Activated CD4-positive, alpha-beta T cell treated with anti-CD3 and anti-CD28 coated beads, Interleukin-2, amount 10 ng/mL, durations not matched to agents 24 days and 14 days (primary cell): ENCODE results near the gene DYNC2H1. TPM values are rescaled to one million over a fixed set of nuclear protein-coding genes. Genes with fewer than 3 reads are reported as not detected.

Source experiments
- DNase-seq: peaks from one replicate; pipeline ENCODE4 v3.0.0; 2022
- H3K27ac Mint-ChIP-seq: one replicate; pipeline ENCODE4 v1.8.0; 2022; ENCODE audit warnings: mild to moderate bottlenecking, mixed read lengths
- H3K27me3 Mint-ChIP-seq: one replicate; pipeline ENCODE4 v1.8.0; 2022; ENCODE audit warnings: mixed read lengths
- H3K36me3 Mint-ChIP-seq: one replicate; pipeline ENCODE4 v1.8.0; 2022; ENCODE audit warnings: low read depth, mild to moderate bottlenecking, mixed read lengths
- H3K4me1 Mint-ChIP-seq: one replicate; pipeline ENCODE4 v1.8.0; 2021; ENCODE audit warnings: mixed read lengths
- H3K4me3 Mint-ChIP-seq: one replicate; pipeline ENCODE4 v1.8.0; 2022; ENCODE audit warnings: mild to moderate bottlenecking, moderate library complexity, mixed read lengths
- H3K9me3 Mint-ChIP-seq: one replicate; pipeline ENCODE4 v1.8.0; 2021; ENCODE audit warnings: mixed read lengths
- intact Hi-C: fragments of 100-400 bp; cut with micrococcal nuclease; formaldehyde crosslinking; loops from one replicate; pipeline ENCODE4 v1.15.1; 2023
- total RNA-seq: library from RNA; stranded (reverse); gene quantifications from 2 replicates; pipeline ENCODE4 v1.2.3, GENCODE V29; 2022

The DYNC2H1 gene
- total RNA-seq, 1 donor from 2014 or later: 0.30 TPM

DNA sequence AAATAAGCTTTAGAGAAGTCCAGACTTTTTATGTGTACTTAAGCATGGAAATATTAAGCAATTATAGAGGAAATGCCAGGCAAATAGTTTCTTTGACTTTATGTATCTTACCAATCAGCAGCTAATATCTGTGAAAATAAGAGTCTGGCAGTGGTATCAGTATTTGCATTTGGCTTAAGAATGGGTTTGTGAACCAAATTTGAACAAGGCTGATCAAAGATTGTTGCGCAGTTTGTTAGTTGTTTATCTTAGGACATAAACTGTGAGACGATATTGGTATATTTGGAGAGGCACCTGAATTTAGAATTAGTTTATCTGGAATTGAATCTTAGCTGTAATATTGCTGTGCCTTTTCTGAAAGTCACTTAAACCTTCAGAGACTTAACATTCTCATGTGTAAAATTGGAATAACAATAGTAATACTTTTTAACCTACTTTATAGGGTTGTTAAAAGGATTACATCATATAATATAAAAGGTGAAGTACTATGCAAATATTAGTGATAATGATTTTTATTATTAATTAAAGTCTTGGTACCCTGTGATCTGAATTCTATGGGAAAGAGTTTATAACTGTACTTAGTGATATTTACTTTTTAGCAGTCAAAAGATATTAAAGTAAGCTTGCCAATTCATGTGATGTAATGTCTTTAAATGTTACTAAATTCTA is 66.4 kb downstream of the DYNC2H1 start:
- Mint-ChIP-seq H3K4me1 (no peaks in the 10 kb centered on the region), H3K4me3 (no peak overlapping the region), H3K27me3 (no peaks in the 10 kb centered on the region), H3K36me3 (no peaks in the 10 kb centered on the region), H3K9me3 (no peaks in the 10 kb centered on the region), H3K27ac (no peak overlapping the region)
- DNase-seq: no peak
- intact Hi-C loops: no loop called here

DNA sequence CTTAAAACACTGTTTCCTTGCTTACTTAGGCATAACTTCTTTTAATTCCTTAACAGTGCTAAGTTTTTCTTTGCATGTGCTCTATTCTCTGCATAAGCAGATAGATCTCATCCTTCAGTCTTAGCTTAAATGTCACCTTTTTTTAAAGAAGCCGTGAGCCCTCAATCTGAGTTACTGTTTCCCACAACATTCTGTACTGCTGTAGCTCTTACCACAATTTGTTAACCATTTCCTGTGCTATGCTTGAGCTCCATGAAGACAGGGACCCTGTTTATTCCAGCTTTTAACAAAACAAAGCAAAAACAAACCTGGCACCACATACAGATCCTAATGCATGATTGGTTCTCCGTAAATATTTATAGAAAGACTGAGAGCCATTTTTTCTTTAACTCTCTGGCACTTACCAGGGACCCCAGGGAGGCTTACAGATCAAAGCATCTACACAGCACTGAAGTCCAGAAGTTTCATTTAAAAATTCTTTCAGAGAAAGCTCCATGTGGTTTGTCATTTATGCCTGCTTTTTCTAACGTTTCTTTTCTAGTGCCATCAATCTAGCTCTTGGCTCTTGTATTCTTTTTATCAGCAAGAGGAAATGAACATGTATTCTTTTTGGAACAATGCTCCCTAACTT is 74.9 kb downstream of the DYNC2H1 start:
- H3K27me3 Mint-ChIP-seq: no peaks in the 10 kb centered on the region
- H3K27ac Mint-ChIP-seq: no peak overlapping the region
- H3K4me3 Mint-ChIP-seq: no peak overlapping the region
- intact Hi-C loops: no loop called here
- peaks cover 4% of the 10 kb centered on the region for H3K4me1 Mint-ChIP-seq
- no peaks in the 10 kb centered on the region for H3K9me3 Mint-ChIP-seq
- H3K36me3 Mint-ChIP-seq: no peaks in the 10 kb centered on the region
- DNase-seq: no peak

GRCh38 chr11:103202048-103202651 is 92.9 kb downstream of the DYNC2H1 start:
- H3K4me1 Mint-ChIP-seq: no peaks in the 10 kb centered on the region
- H3K27ac Mint-ChIP-seq: no peak overlapping the region
- intact Hi-C loops: loop anchor here (10.0 kb wide), 1 partner anchor 403 kb away; no protein-coding TSS in a partner anchor
- H3K9me3 Mint-ChIP-seq: no peaks in the 10 kb centered on the region
- no peaks in the 10 kb centered on the region for H3K27me3 Mint-ChIP-seq
- no peak overlapping the region for H3K4me3 Mint-ChIP-seq
- no peak for DNase-seq
- H3K36me3 Mint-ChIP-seq: no peaks in the 10 kb centered on the region

- Mint-ChIP-seq H3K4me3 (no peak overlapping the region), H3K27ac (no peak overlapping the region), H3K27me3 (no peaks in the 10 kb centered on the region), H3K9me3 (no peaks in the 10 kb centered on the region), H3K4me1 (no peaks in the 10 kb centered on the region), H3K36me3 (no peaks in the 10 kb centered on the region)
- no peak for DNase-seq
- intact Hi-C loops: no loop called here
These were observed 101.3 kb downstream of the DYNC2H1 start for GRCh38 chr11:103210543-103210942.

DNA sequence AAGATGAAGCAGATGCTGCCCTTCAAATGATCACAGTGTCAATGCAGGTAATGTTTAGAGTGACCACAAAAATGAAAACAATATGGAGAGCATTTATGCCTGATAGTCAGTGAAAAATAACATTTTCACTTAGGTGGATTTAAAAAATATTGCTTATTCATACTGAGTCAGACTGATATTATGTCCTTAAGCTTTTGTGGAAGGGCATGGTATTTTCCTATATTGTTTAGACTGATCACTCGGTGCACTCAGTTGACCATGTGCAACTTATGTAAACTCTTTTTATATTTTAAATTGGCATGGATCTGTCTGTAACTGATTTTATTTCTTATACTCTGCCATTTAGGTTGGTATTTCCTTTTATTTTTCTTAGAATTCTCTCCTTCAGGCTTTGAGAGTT is 106.6 kb downstream of the DYNC2H1 start:
- Mint-ChIP-seq H3K27me3 (no peaks in the 10 kb centered on the region), H3K4me3 (no peak overlapping the region), H3K27ac (no peak overlapping the region), H3K4me1 (no peaks in the 10 kb centered on the region), H3K9me3 (no peaks in the 10 kb centered on the region), H3K36me3 (no peaks in the 10 kb centered on the region)
- intact Hi-C loops: no loop called here
- no peak for DNase-seq

- Mint-ChIP-seq H3K36me3 (no peaks in the 10 kb centered on the region), H3K9me3 (no peaks in the 10 kb centered on the region), H3K4me3 (no peak overlapping the region), H3K27me3 (no peaks in the 10 kb centered on the region), H3K4me1 (no peaks in the 10 kb centered on the region), H3K27ac (no peak overlapping the region)
- DNase-seq: no peak
- intact Hi-C loops: no loop called here
These were observed 110.9 kb downstream of the DYNC2H1 start for GRCh38 chr11:103220133-103220532.

- H3K27ac Mint-ChIP-seq: no peak overlapping the region
- no peak for DNase-seq
- intact Hi-C loops: no loop called here
- H3K27me3 Mint-ChIP-seq: peaks cover 3% of the 10 kb centered on the region
- H3K4me3 Mint-ChIP-seq: no peak overlapping the region
- H3K4me1 Mint-ChIP-seq: no peaks in the 10 kb centered on the region
- H3K36me3 Mint-ChIP-seq: no peaks in the 10 kb centered on the region
- H3K9me3 Mint-ChIP-seq: no peaks in the 10 kb centered on the region
These were observed 113.6 kb downstream of the DYNC2H1 start for GRCh38 chr11:103222806-103223205.

- Mint-ChIP-seq H3K27ac (no peak overlapping the region), H3K4me3 (no peak overlapping the region), H3K27me3 (peaks cover 3% of the 10 kb centered on the region), H3K4me1 (no peaks in the 10 kb centered on the region), H3K9me3 (no peaks in the 10 kb centered on the region), H3K36me3 (no peaks in the 10 kb centered on the region)
- DNase-seq: no peak
- intact Hi-C loops: no loop called here
These were observed 119.6 kb downstream of the DYNC2H1 start for GRCh38 chr11:103228807-103229206.

DNA sequence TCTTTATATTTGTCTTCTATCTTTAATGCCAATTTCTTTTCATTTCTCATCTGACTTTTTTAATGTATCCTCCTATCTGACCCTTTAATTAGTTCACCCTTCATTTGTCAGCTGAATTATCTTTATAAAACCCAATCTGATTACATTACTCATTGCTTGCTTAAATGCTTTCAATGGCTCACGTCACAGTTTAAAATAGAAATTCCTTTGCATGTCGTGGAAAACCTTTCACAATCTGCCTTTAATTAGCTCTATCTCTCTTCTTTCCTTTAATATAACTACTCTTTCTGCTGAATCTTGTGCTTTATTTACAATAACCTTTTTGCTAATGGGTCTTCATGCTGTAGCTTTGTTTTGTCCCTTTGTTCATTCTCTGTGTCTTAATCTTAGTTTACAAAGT is 125.7 kb downstream of the DYNC2H1 start:
- no peak overlapping the region for H3K4me3 Mint-ChIP-seq
- H3K27ac Mint-ChIP-seq: no peak overlapping the region
- no peaks in the 10 kb centered on the region for H3K27me3 Mint-ChIP-seq
- intact Hi-C loops: no loop called here
- no peaks in the 10 kb centered on the region for H3K4me1 Mint-ChIP-seq
- no peak for DNase-seq
- no peaks in the 10 kb centered on the region for H3K9me3 Mint-ChIP-seq
- no peaks in the 10 kb centered on the region for H3K36me3 Mint-ChIP-seq

DNA sequence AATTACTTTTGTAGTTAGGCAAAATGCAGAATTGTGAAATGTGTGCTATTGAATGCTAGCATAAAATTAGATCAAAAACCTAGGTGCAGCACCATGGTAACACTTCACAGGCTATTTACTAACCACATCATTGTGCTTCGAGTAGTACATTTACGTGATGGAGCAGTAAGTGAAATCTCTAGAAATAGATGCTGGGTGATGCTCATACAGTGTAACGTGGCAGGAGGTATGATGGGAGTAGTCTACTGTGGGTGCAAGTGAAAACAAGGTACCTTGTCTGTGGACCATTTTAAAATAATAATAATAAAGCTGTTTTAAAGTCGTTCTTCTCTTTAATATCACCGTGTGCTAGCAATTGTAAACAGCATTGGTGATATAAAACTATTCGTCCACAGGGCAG is 132.3 kb downstream of the DYNC2H1 start:
- no peaks in the 10 kb centered on the region for H3K9me3 Mint-ChIP-seq
- no peaks in the 10 kb centered on the region for H3K4me1 Mint-ChIP-seq
- H3K27me3 Mint-ChIP-seq: no peaks in the 10 kb centered on the region
- H3K27ac Mint-ChIP-seq: no peak overlapping the region
- no peaks in the 10 kb centered on the region for H3K36me3 Mint-ChIP-seq
- DNase-seq: no peak
- H3K4me3 Mint-ChIP-seq: no peak overlapping the region
- intact Hi-C loops: no loop called here

- intact Hi-C loops: no loop called here
- no peak for DNase-seq
- Mint-ChIP-seq H3K9me3 (no peaks in the 10 kb centered on the region), H3K36me3 (no peaks in the 10 kb centered on the region), H3K27ac (no peak overlapping the region), H3K27me3 (no peaks in the 10 kb centered on the region), H3K4me1 (no peaks in the 10 kb centered on the region), H3K4me3 (no peak overlapping the region)
These were observed 144.9 kb downstream of the DYNC2H1 start for GRCh38 chr11:103254123-103254522.

- DNase-seq: no peak
- Mint-ChIP-seq H3K4me1 (no peaks in the 10 kb centered on the region), H3K9me3 (no peaks in the 10 kb centered on the region), H3K27me3 (no peaks in the 10 kb centered on the region), H3K4me3 (no peak overlapping the region), H3K27ac (no peak overlapping the region), H3K36me3 (no peaks in the 10 kb centered on the region)
- intact Hi-C loops: no loop called here
These were observed 148.1 kb downstream of the DYNC2H1 start for GRCh38 chr11:103257360-103257759.

- no peak for DNase-seq
- Mint-ChIP-seq H3K9me3 (no peaks in the 10 kb centered on the region), H3K27ac (no peak overlapping the region), H3K36me3 (no peaks in the 10 kb centered on the region), H3K4me3 (no peak overlapping the region), H3K27me3 (no peaks in the 10 kb centered on the region), H3K4me1 (no peaks in the 10 kb centered on the region)
- intact Hi-C loops: no loop called here
These were observed 157.1 kb downstream of the DYNC2H1 start for GRCh38 chr11:103266167-103266831.

DNA sequence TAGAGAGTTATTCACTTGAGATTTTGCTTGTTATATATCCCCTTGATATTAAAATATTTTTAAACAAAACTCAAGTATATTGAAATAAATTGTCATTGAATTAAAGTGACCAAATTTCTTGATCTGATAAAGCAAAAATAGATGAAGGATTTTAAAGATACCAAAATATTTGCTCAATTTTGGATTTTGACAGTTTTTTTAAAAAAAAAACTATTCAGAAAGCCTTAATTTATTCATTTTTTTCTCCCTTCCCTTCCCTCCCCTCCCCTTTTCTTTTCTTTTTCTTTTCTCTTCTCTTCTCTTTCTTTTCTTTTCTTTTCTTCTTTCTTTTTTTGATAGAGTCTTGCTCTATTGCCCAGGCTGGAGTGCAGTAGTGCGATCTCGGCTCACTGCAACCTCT is 163.7 kb downstream of the DYNC2H1 start:
- Mint-ChIP-seq H3K36me3 (no peaks in the 10 kb centered on the region), H3K4me3 (no peak overlapping the region), H3K27me3 (no peaks in the 10 kb centered on the region), H3K9me3 (no peaks in the 10 kb centered on the region), H3K27ac (no peak overlapping the region), H3K4me1 (no peaks in the 10 kb centered on the region)
- intact Hi-C loops: no loop called here
- DNase-seq: no peak
